CD4-positive, CD25-positive, alpha-beta regulatory T cell (primary cell): ENCODE data around the gene UGT1A8. TPM values are rescaled to one million over a fixed set of nuclear protein-coding genes. Genes with fewer than 3 reads are reported as not detected.
A peak's percentile ranks its signal among the peaks of the same experiment; 100 is the strongest.

Experiments used
- ATAC-seq, 2 donors: fragments of 150-1000 bp; cut with Tn5 transposase; one replicate each; pipeline ENCODE4 v1.10.0; 2021; ENCODE audit warnings: low read depth in 2 of 2, moderate number of reproducible peaks in 2 of 2, moderate library complexity in 1 of 2
- DNase-seq, 3 donors: peaks; one replicate each; pipeline versions ENCODE4 v3.0.0 to v3.0.0-alpha.2; 2012 to 2022; ENCODE audit warnings: mixed read lengths in 1 of 3
- H3K27ac ChIP-seq: one replicate; pipeline ENCODE4 v1.7.0; 2013; ENCODE audit warnings: mild to moderate bottlenecking, low read length; ENCODE audit not compliant: insufficient read depth, poor library complexity, severe bottlenecking
- H3K27me3 ChIP-seq: one replicate; pipeline ENCODE4 v1.7.0; 2013; ENCODE audit warnings: low read length; ENCODE audit not compliant: control insufficient read depth, insufficient read depth
- H3K36me3 ChIP-seq: one replicate; pipeline ENCODE4 v1.7.0; 2013; ENCODE audit warnings: mild to moderate bottlenecking, low read length, moderate library complexity; ENCODE audit not compliant: control insufficient read depth, insufficient read depth
- H3K4me1 ChIP-seq: 2 replicates; pipeline ENCODE4 v1.7.0; 2013; ENCODE audit warnings: mild to moderate bottlenecking, low read length; ENCODE audit not compliant: insufficient read depth, control insufficient read depth, poor library complexity, severe bottlenecking
- H3K4me3 ChIP-seq: one replicate; pipeline ENCODE4 v1.7.0; 2013; ENCODE audit warnings: low read depth, mild to moderate bottlenecking, low read length, moderate library complexity
- H3K9me3 ChIP-seq, 2 experiments: 1 replicate in 1 of 2; 2 replicates in 1 of 2; pipeline ENCODE4 v1.7.0; 2013; ENCODE audit warnings: low read length in 2 of 2, mild to moderate bottlenecking in 1 of 2, moderate library complexity in 1 of 2; ENCODE audit not compliant: control insufficient read depth in 2 of 2
- H3K27ac Mint-ChIP-seq, 3 donors: one replicate each; pipeline ENCODE4 v1.8.0; 2020 to 2022; ENCODE audit warnings: mild to moderate bottlenecking in 3 of 3, mixed read lengths in 3 of 3, moderate library complexity in 2 of 3
- H3K27me3 Mint-ChIP-seq: one replicate; pipeline ENCODE4 v1.8.0; 2022; ENCODE audit warnings: mild to moderate bottlenecking, mixed read lengths
- H3K36me3 Mint-ChIP-seq: one replicate; pipeline ENCODE4 v1.8.0; 2020; ENCODE audit warnings: mixed read lengths
- H3K4me1 Mint-ChIP-seq, 4 donors: one replicate each; pipeline ENCODE4 v1.8.0; 2020 to 2022; ENCODE audit warnings: mixed read lengths in 4 of 4, mild to moderate bottlenecking in 1 of 4
- H3K4me3 Mint-ChIP-seq, 4 donors: one replicate each; pipeline ENCODE4 v1.8.0; 2020 to 2022; ENCODE audit warnings: mild to moderate bottlenecking in 4 of 4, mixed read lengths in 4 of 4, moderate library complexity in 3 of 4
- H3K9me3 Mint-ChIP-seq, 7 donors: one replicate each; pipeline ENCODE4 v1.8.0; 2020 to 2022; ENCODE audit warnings: mixed read lengths in 7 of 7, mild to moderate bottlenecking in 3 of 7, moderate library complexity in 2 of 7
- polyA plus RNA-seq, 4 donors: library from polyadenylated mRNA; unstranded; fragments of 300-500 nt; fragmentation: Illumina TruSeq; gene quantifications; one replicate each; pipeline ENCODE4 v1.2.3, GENCODE V29; 2021
- total RNA-seq: library from RNA; stranded (reverse); gene quantifications from one replicate; pipeline ENCODE4 v1.2.3, GENCODE V29; 2022

UGT1A8 gene
- total and polyA plus RNA-seq, 5 donors from 2014 or later: not detected

GRCh38 chr2:233799716-233800115, 182.3 kb downstream of the UGT1A8 start:
- no peak overlapping the region for H3K27ac ChIP-seq
- H3K4me1 ChIP-seq: no peaks in the 10 kb centered on the region
- DNase-seq (no peak), ATAC-seq (no peak)
- no peak overlapping the region for H3K4me3 Mint-ChIP-seq
- H3K4me1 Mint-ChIP-seq: no peaks in the 10 kb centered on the region
- H3K36me3 Mint-ChIP-seq: no peaks in the 10 kb centered on the region
- no peaks in the 10 kb centered on the region for H3K27me3 ChIP-seq
- H3K27ac Mint-ChIP-seq: no peak overlapping the region
- H3K9me3 Mint-ChIP-seq: peaks cover 0 to 4% (median 0%) of the 10 kb centered on the region in 7 donors
- no peak overlapping the region for H3K4me3 ChIP-seq
- no peaks in the 10 kb centered on the region for H3K9me3 ChIP-seq
- H3K36me3 ChIP-seq: no peaks in the 10 kb centered on the region
- H3K27me3 Mint-ChIP-seq: peaks cover 4% of the 10 kb centered on the region

GRCh38 chr2:233800208-233800607, 182.8 kb downstream of the UGT1A8 start:
- no peak overlapping the region for H3K27ac Mint-ChIP-seq
- peaks cover 3% of the 10 kb centered on the region for H3K27me3 ChIP-seq
- no peak for ATAC-seq
- H3K4me1 ChIP-seq: no peaks in the 10 kb centered on the region
- H3K4me3 ChIP-seq: no peak overlapping the region
- peaks cover 0 to 4% (median 0%) of the 10 kb centered on the region in 7 donors for H3K9me3 Mint-ChIP-seq
- no peaks in the 10 kb centered on the region for H3K36me3 Mint-ChIP-seq
- no peaks in the 10 kb centered on the region for H3K4me1 Mint-ChIP-seq
- no peaks in the 10 kb centered on the region for H3K9me3 ChIP-seq
- H3K36me3 ChIP-seq: no peaks in the 10 kb centered on the region
- no peak for DNase-seq
- no peak overlapping the region for H3K27ac ChIP-seq
- peaks cover 7% of the 10 kb centered on the region for H3K27me3 Mint-ChIP-seq
- H3K4me3 Mint-ChIP-seq: no peak overlapping the region

- Mint-ChIP-seq H3K9me3 (peaks cover 0 to 4% (median 0%) of the 10 kb centered on the region in 7 donors), H3K4me3 (no peak overlapping the region), H3K4me1 (no peaks in the 10 kb centered on the region), H3K36me3 (no peaks in the 10 kb centered on the region), H3K27me3 (peaks cover 16% of the 10 kb centered on the region), H3K27ac (peak overlapping the region in 1 of 3 donors; percentile 56)
- no peaks in the 10 kb centered on the region for H3K9me3 ChIP-seq
- H3K27me3 ChIP-seq: peaks cover 3% of the 10 kb centered on the region
- H3K27ac ChIP-seq: no peak overlapping the region
- ATAC-seq (no peak), DNase-seq (no peak)
- H3K36me3 ChIP-seq: no peaks in the 10 kb centered on the region
- no peak overlapping the region for H3K4me3 ChIP-seq
- no peaks in the 10 kb centered on the region for H3K4me1 ChIP-seq
These were observed 184.1 kb downstream of the UGT1A8 start for GRCh38 chr2:233801357-233802131.

- DNase-seq: no peak
These were observed 184.8 kb downstream of the UGT1A8 start for GRCh38 chr2:233802132-233802815.

GRCh38 chr2:233803292-233803911, 186.0 kb downstream of the UGT1A8 start:
- Mint-ChIP-seq H3K4me3 (no peak overlapping the region), H3K27ac (no peak overlapping the region), H3K36me3 (no peaks in the 10 kb centered on the region), H3K4me1 (no peaks in the 10 kb centered on the region), H3K27me3 (peaks cover 11% of the 10 kb centered on the region), H3K9me3 (peaks cover 0 to 4% (median 0%) of the 10 kb centered on the region in 7 donors)
- no peaks in the 10 kb centered on the region for H3K9me3 ChIP-seq
- H3K27me3 ChIP-seq: peaks cover 3% of the 10 kb centered on the region
- no peaks in the 10 kb centered on the region for H3K36me3 ChIP-seq
- no peaks in the 10 kb centered on the region for H3K4me1 ChIP-seq
- DNase-seq: no peak
- H3K27ac ChIP-seq: no peak overlapping the region
- no peak for ATAC-seq
- H3K4me3 ChIP-seq: no peak overlapping the region

More at GRCh38 chr2:233802132-233802815, 184.8 kb downstream of the UGT1A8 start:
- Mint-ChIP-seq H3K4me1 (no peaks in the 10 kb centered on the region), H3K27ac (no peak overlapping the region), H3K36me3 (no peaks in the 10 kb centered on the region), H3K9me3 (peaks cover 0 to 4% (median 0%) of the 10 kb centered on the region in 7 donors), H3K4me3 (no peak overlapping the region), H3K27me3 (peaks cover 11% of the 10 kb centered on the region)
- no peak for ATAC-seq
- Histone ChIP-seq H3K4me3 (no peak overlapping the region), H3K27ac (no peak overlapping the region), H3K27me3 (peaks cover 3% of the 10 kb centered on the region), H3K36me3 (no peaks in the 10 kb centered on the region), H3K4me1 (no peaks in the 10 kb centered on the region), H3K9me3 (no peaks in the 10 kb centered on the region)

- Mint-ChIP-seq H3K9me3 (peaks cover 0 to 4% (median 0%) of the 10 kb centered on the region in 7 donors), H3K27me3 (peaks cover 13% of the 10 kb centered on the region), H3K27ac (no peak overlapping the region), H3K4me3 (no peak overlapping the region), H3K36me3 (no peaks in the 10 kb centered on the region), H3K4me1 (no peaks in the 10 kb centered on the region)
- ATAC-seq (no peak), DNase-seq (no peak)
- no peaks in the 10 kb centered on the region for H3K9me3 ChIP-seq
- no peak overlapping the region for H3K4me3 ChIP-seq
- no peaks in the 10 kb centered on the region for H3K36me3 ChIP-seq
- H3K27ac ChIP-seq: no peak overlapping the region
- no peaks in the 10 kb centered on the region for H3K4me1 ChIP-seq
- H3K27me3 ChIP-seq: peaks cover 3% of the 10 kb centered on the region
These were observed 186.6 kb downstream of the UGT1A8 start for GRCh38 chr2:233803994-233804393.

GRCh38 chr2:233807215-233807865, 189.9 kb downstream of the UGT1A8 start:
- Histone ChIP-seq H3K9me3 (no peaks in the 10 kb centered on the region), H3K27me3 (peaks cover 3% of the 10 kb centered on the region), H3K4me1 (no peaks in the 10 kb centered on the region), H3K4me3 (no peak overlapping the region), H3K27ac (no peak overlapping the region), H3K36me3 (no peaks in the 10 kb centered on the region)
- H3K9me3 Mint-ChIP-seq: peaks cover 0 to 1% (median 0%) of the 10 kb centered on the region in 7 donors
- no peak for ATAC-seq
- no peaks in the 10 kb centered on the region for H3K36me3 Mint-ChIP-seq
- DNase-seq: no peak
- H3K27me3 Mint-ChIP-seq: peaks cover 19% of the 10 kb centered on the region
- H3K4me3 Mint-ChIP-seq: no peak overlapping the region
- no peaks in the 10 kb centered on the region for H3K4me1 Mint-ChIP-seq
- H3K27ac Mint-ChIP-seq: no peak overlapping the region
